Trophoblast cell (in vitro differentiated cells and primary cell): ENCODE data around the gene RNF144B.

Experiments used
- DNase-seq, 2 donors: peaks; one replicate each; pipeline ENCODE4 v3.0.0-alpha.2; 2016
- H2AFZ ChIP-seq: 2 replicates; pipeline ENCODE4 v1.6.1; 2013; ENCODE audit warnings: low read length, moderate library complexity, mild to moderate bottlenecking; ENCODE audit not compliant: insufficient read depth, poor library complexity
- H2AK5ac ChIP-seq: 2 replicates; pipeline ENCODE4 v1.6.1; 2013; ENCODE audit warnings: mild to moderate bottlenecking, low read length
- H2BK120ac ChIP-seq: 2 replicates; pipeline ENCODE4 v1.6.1; 2013; ENCODE audit warnings: low read length, mild to moderate bottlenecking, moderate library complexity; ENCODE audit not compliant: insufficient read depth, poor library complexity
- H2BK12ac ChIP-seq: 2 replicates; pipeline ENCODE4 v1.6.1; 2013; ENCODE audit warnings: mild to moderate bottlenecking, low read length, moderate library complexity
- H2BK5ac ChIP-seq: 2 replicates; pipeline ENCODE4 v1.6.1; 2013; ENCODE audit warnings: low read length, low read depth, moderate library complexity, mild to moderate bottlenecking; ENCODE audit not compliant: poor library complexity
- H3K14ac ChIP-seq: 2 replicates; pipeline ENCODE4 v1.6.1; 2013; ENCODE audit warnings: mild to moderate bottlenecking, low read length
- H3K18ac ChIP-seq: 2 replicates; pipeline ENCODE4 v1.6.1; 2013; ENCODE audit warnings: mild to moderate bottlenecking, low read length
- H3K23ac ChIP-seq: 2 replicates; pipeline ENCODE4 v1.6.1; 2013; ENCODE audit warnings: low read length
- H3K27ac ChIP-seq: 2 replicates; pipeline ENCODE4 v1.5.1; 2013; ENCODE audit warnings: low read depth, mild to moderate bottlenecking, inconsistent platforms, low read length, moderate library complexity
- H3K27me3 ChIP-seq: 2 replicates; pipeline ENCODE4 v1.6.1; 2013; ENCODE audit warnings: inconsistent platforms, mild to moderate bottlenecking, low read length, moderate library complexity; ENCODE audit not compliant: insufficient read depth
- H3K36me3 ChIP-seq, 2 experiments: 1 replicate in 1 of 2; 2 replicates in 1 of 2; pipeline ENCODE4 v1.6.1; 2013; ENCODE audit warnings: low read length in 2 of 2, mild to moderate bottlenecking in 2 of 2, moderate library complexity in 1 of 2; ENCODE audit not compliant: insufficient read depth in 2 of 2, control insufficient read depth in 1 of 2
- H3K4ac ChIP-seq: 2 replicates; pipeline ENCODE4 v1.6.1; 2013; ENCODE audit warnings: low read depth, mild to moderate bottlenecking, low read length, moderate library complexity
- H3K4me1 ChIP-seq, 2 experiments: 1 replicate in 1 of 2; 2 replicates in 1 of 2; pipeline ENCODE4 v1.6.1; 2013; ENCODE audit warnings: low read length in 2 of 2, mild to moderate bottlenecking in 2 of 2, moderate library complexity in 1 of 2; ENCODE audit not compliant: insufficient read depth in 2 of 2, control insufficient read depth in 1 of 2
- H3K4me2 ChIP-seq: 2 replicates; pipeline ENCODE4 v1.6.1; 2013; ENCODE audit warnings: inconsistent platforms, mild to moderate bottlenecking, low read length, moderate library complexity
- H3K4me3 ChIP-seq: 2 replicates; pipeline ENCODE4 v1.5.1; 2013; ENCODE audit warnings: mild to moderate bottlenecking, low read depth, low read length, inconsistent platforms
- H3K79me1 ChIP-seq: one replicate; pipeline ENCODE4 v1.6.1; 2013; ENCODE audit warnings: low read length
- H3K79me2 ChIP-seq: 2 replicates; pipeline ENCODE4 v1.6.1; 2013; ENCODE audit warnings: low read length, mild to moderate bottlenecking; ENCODE audit not compliant: control insufficient read depth, insufficient read depth, poor library complexity
- H3K9ac ChIP-seq: 2 replicates; pipeline ENCODE4 v1.6.1; 2013; ENCODE audit warnings: mild to moderate bottlenecking, low read length
- H3K9me3 ChIP-seq: 2 replicates; pipeline ENCODE4 v1.6.1; 2013; ENCODE audit warnings: low read depth, mild to moderate bottlenecking, control low read depth, inconsistent platforms, low read length; ENCODE audit not compliant: insufficient read depth
- H4K12ac ChIP-seq: 2 replicates; pipeline ENCODE4 v1.6.1; 2013; ENCODE audit warnings: low read depth, mild to moderate bottlenecking, low read length, moderate library complexity
- H4K8ac ChIP-seq: 2 replicates; pipeline ENCODE4 v1.6.1; 2013; ENCODE audit warnings: low read depth, mild to moderate bottlenecking, low read length, moderate library complexity
- H4K91ac ChIP-seq: one replicate; pipeline ENCODE4 v1.6.1; 2013; ENCODE audit warnings: low read depth, mild to moderate bottlenecking, low read length, moderate library complexity
- WGBS: extraction: QIAGEN DNeasy Blood & Tissue Kit; methylation state at CpG from one replicate; pipeline ENCODE4 v1.1.7; 2013; ENCODE audit warnings: missing lambda C conversion rate; ENCODE audit not compliant: insufficient read length, insufficient coverage; ENCODE audit errors: extremely low coverage; 5-methylcytosine and 5-hydroxymethylcytosine counted together

The RNF144B gene

GRCh38 chr6:18414116-18414515, 27.0 kb downstream of the RNF144B start:
- no peak overlapping the region for H2AK5ac ChIP-seq
- no peak overlapping the region for H2AFZ ChIP-seq
- H3K79me2 ChIP-seq, result no peaks in the 10 kb centered on the region
- no peak overlapping the region for H3K9ac ChIP-seq
- no peak overlapping the region for H2BK120ac ChIP-seq
- H4K8ac ChIP-seq, result no peak overlapping the region
- no peak overlapping the region for H3K4ac ChIP-seq
- no peaks in the 10 kb centered on the region for H3K36me3 ChIP-seq
- no peaks in the 10 kb centered on the region for H3K9me3 ChIP-seq
- DNase-seq, result no peak
- no peak overlapping the region for H2BK12ac ChIP-seq
- no peak overlapping the region for H2BK5ac ChIP-seq
- no peak overlapping the region for H3K27ac ChIP-seq
- no peaks in the 10 kb centered on the region for H3K27me3 ChIP-seq
- no peaks in the 10 kb centered on the region for H3K79me1 ChIP-seq
- no peak overlapping the region for H3K23ac ChIP-seq
- no peaks in the 10 kb centered on the region for H3K4me1 ChIP-seq
- H3K4me3 ChIP-seq, result no peak overlapping the region
- no peak overlapping the region for H3K18ac ChIP-seq
- no CpG with 5 or more reads among the region's 1 CpG for WGBS
- H3K14ac ChIP-seq, result no peak overlapping the region
- H4K91ac ChIP-seq, result no peak overlapping the region
- H3K4me2 ChIP-seq, result no peak overlapping the region
- H4K12ac ChIP-seq, result no peak overlapping the region

GRCh38 chr6:18415207-18415606, 28.1 kb downstream of the RNF144B start:
- Histone ChIP-seq H4K91ac (no peak overlapping the region), H4K12ac (no peak overlapping the region), H3K4me1 (no peaks in the 10 kb centered on the region), H3K79me1 (no peaks in the 10 kb centered on the region), H3K18ac (no peak overlapping the region), H3K9me3 (no peaks in the 10 kb centered on the region), H3K4ac (no peak overlapping the region), H2AFZ (no peak overlapping the region), H3K36me3 (no peaks in the 10 kb centered on the region), H3K27ac (no peak overlapping the region), H3K23ac (no peak overlapping the region), H2AK5ac (no peak overlapping the region), H3K9ac (no peak overlapping the region), H2BK5ac (no peak overlapping the region), H2BK12ac (no peak overlapping the region), H3K27me3 (no peaks in the 10 kb centered on the region), H3K79me2 (no peaks in the 10 kb centered on the region), H3K4me3 (no peak overlapping the region), H4K8ac (no peak overlapping the region), H3K4me2 (no peak overlapping the region), H2BK120ac (no peak overlapping the region), H3K14ac (no peak overlapping the region)
- no CpG with 5 or more reads among the region's 11 CpGs for WGBS
- DNase-seq, result no peak

DNA sequence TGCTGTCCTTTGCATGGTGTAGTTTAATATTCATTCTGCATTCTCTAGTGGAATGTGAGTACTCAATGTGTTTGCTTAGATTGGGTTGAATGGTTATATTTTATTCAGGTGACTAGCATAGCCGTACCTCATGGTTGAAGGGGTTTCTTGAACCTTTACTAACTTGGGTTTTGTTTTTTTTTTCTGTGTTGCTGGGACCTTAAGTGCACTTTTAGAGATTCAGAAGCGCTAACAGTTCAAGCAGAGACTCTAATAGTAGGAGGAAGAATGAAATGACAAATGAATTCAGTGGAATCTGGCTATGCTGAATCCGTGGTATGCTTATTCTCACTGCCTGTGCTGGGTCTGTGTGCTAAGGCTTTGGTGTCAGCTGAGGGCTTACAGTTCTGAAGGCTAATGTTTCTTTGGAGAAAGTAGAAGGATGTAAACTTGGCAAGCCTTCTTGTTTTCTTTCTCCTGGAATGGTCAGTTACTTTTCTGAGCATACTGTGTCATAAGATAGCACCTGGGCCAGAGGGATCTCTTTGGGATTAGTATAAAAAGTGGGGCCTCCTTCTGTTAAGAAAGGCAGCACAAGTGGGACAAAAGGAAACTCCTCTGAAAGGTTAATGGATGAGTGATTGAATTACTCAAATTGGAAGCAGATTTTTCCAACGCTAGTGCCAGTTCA, 28.7 kb downstream of the RNF144B start:
- Histone ChIP-seq H3K36me3 (no peaks in the 10 kb centered on the region), H2BK120ac (no peak overlapping the region), H3K79me1 (no peaks in the 10 kb centered on the region), H4K12ac (no peak overlapping the region), H3K4ac (no peak overlapping the region), H3K9me3 (no peaks in the 10 kb centered on the region), H3K9ac (no peak overlapping the region), H2BK5ac (no peak overlapping the region), H4K91ac (no peak overlapping the region), H3K4me1 (no peaks in the 10 kb centered on the region), H3K4me3 (no peak overlapping the region), H2AK5ac (no peak overlapping the region), H3K23ac (no peak overlapping the region), H3K27ac (no peak overlapping the region), H4K8ac (no peak overlapping the region), H3K79me2 (no peaks in the 10 kb centered on the region), H3K14ac (no peak overlapping the region), H3K18ac (no peak overlapping the region), H3K4me2 (no peak overlapping the region), H2AFZ (no peak overlapping the region), H3K27me3 (no peaks in the 10 kb centered on the region), H2BK12ac (no peak overlapping the region)
- no peak for DNase-seq
- no CpG with 5 or more reads among the region's 4 CpGs for WGBS

- Histone ChIP-seq H3K4me1 (no peaks in the 10 kb centered on the region), H4K12ac (no peak overlapping the region), H4K91ac (no peak overlapping the region), H3K4me2 (no peak overlapping the region), H3K27me3 (no peaks in the 10 kb centered on the region), H3K18ac (no peak overlapping the region), H3K14ac (no peak overlapping the region), H3K79me1 (no peaks in the 10 kb centered on the region), H3K27ac (no peak overlapping the region), H3K4ac (no peak overlapping the region), H3K36me3 (no peaks in the 10 kb centered on the region), H2BK12ac (no peak overlapping the region), H3K23ac (no peak overlapping the region), H3K9me3 (no peaks in the 10 kb centered on the region), H2AK5ac (no peak overlapping the region), H3K4me3 (no peak overlapping the region), H2BK120ac (no peak overlapping the region), H2AFZ (no peak overlapping the region), H3K79me2 (no peaks in the 10 kb centered on the region), H4K8ac (no peak overlapping the region), H3K9ac (no peak overlapping the region), H2BK5ac (no peak overlapping the region)
- no peak for DNase-seq
- WGBS, result no CpG with 5 or more reads among the region's 2 CpGs
Observed at GRCh38 chr6:18416341-18416679, 29.2 kb downstream of the RNF144B start.
